ENCODE results near the gene XKR3.
"Not testable (repeated sequence)": the region's sequence is repeated elsewhere in the genome, so short reads cannot be mapped to it uniquely, and the experiment has no call there.

DNA sequence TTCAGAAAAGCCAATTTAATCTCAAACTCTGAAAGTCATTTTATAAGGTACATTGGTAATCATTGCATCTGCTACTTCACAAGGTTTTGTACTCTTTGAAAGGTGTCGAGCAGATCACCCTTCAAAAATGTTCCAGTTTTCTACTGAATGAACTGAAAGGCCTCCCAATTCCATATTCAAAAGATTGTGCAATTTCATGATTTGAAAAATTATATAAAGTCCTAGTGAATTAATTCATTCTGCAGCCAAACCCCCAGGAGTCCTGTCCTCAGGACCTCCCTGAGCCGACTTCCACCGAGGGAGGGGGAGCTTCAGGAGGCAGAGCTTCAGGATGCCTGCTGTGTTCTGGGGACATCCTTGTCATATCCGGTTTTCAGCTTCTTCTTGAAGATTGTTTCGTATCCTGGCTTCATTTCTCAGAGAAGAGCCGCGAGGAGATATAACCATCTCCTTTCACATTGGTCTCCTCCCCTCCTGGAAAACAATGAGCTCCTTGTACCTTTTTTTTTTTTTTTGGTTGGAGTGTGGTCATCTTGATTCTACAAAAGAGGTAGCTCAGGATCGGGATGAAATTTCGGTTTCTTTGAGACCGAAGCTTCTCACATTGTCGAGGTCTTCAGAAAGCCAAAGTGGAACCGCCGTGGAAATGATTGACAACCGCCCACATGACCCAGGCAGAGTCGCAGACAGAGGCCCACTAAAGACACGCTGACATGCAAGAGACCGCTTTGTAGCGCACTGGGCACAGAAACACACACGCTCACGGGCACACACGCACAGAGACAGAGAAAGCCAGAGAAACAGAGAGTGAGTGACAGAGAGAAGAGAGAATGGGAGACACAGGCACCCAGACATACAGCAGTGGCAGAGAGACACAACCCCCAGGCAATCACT lies 77.7 kb downstream of the XKR3 start:
- not testable (repeated sequence) for TF ChIP-seq POLR2A (IDR thresholded peaks at IDR 0.05)
- TF ChIP-seq, protein P1, sequence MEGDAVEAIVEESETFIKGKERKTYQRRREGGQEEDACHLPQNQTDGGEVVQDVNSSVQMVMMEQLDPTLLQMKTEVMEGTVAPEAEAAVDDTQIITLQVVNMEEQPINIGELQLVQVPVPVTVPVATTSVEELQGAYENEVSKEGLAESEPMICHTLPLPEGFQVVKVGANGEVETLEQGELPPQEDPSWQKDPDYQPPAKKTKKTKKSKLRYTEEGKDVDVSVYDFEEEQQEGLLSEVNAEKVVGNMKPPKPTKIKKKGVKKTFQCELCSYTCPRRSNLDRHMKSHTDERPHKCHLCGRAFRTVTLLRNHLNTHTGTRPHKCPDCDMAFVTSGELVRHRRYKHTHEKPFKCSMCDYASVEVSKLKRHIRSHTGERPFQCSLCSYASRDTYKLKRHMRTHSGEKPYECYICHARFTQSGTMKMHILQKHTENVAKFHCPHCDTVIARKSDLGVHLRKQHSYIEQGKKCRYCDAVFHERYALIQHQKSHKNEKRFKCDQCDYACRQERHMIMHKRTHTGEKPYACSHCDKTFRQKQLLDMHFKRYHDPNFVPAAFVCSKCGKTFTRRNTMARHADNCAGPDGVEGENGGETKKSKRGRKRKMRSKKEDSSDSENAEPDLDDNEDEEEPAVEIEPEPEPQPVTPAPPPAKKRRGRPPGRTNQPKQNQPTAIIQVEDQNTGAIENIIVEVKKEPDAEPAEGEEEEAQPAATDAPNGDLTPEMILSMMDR (IDR thresholded peaks at IDR 0.05 in 4 of 5, conservative IDR thresholded peaks at IDR 0.05 in 1 of 5), result not testable (repeated sequence)
